Stomach smooth muscle (tissue), 2 donors: ENCODE data around the gene IFI27L2.
A peak's percentile ranks its signal among the peaks of the same experiment; 100 is the strongest.

Experiments used
- H3K27ac ChIP-seq: one replicate; pipeline ENCODE4 v1.7.0; 2013; ENCODE audit warnings: mild to moderate bottlenecking, low read length, inconsistent platforms
- H3K27me3 ChIP-seq, 2 donors: one replicate each; pipeline ENCODE4 v1.7.0; 2013; ENCODE audit warnings: low read length in 2 of 2; ENCODE audit not compliant: insufficient read depth in 2 of 2, control insufficient read depth in 1 of 2
- H3K36me3 ChIP-seq, 2 donors: one replicate each; pipeline ENCODE4 v1.7.0; 2013; ENCODE audit warnings: low read length in 2 of 2; ENCODE audit not compliant: control insufficient read depth in 2 of 2, insufficient read depth in 2 of 2
- H3K4me1 ChIP-seq: one replicate; pipeline ENCODE4 v1.7.0; 2013; ENCODE audit warnings: low read length; ENCODE audit not compliant: control insufficient read depth, insufficient read depth
- H3K4me3 ChIP-seq, 2 donors: one replicate each; pipeline ENCODE4 v1.7.0; 2013; ENCODE audit warnings: low read length in 2 of 2
- H3K9ac ChIP-seq, 2 donors: one replicate each; pipeline ENCODE4 v1.7.0; 2013; ENCODE audit warnings: low read length in 2 of 2, mild to moderate bottlenecking in 1 of 2
- H3K9me3 ChIP-seq, 2 donors: one replicate each; pipeline ENCODE4 v1.7.0; 2013; ENCODE audit warnings: low read length in 2 of 2; ENCODE audit not compliant: control insufficient read depth in 2 of 2
- donor health status: healthy.
- donor health status: Pancreatic carcinoma.

The IFI27L2 gene

GRCh38 chr14:94129111-94129757 is at the start of gene IFI27L2:
Gene IFI27L2, minus strand, starts transcription at chr14:94129604. Its CDS starts 40 bp downstream, at chr14:94129564.
- Histone ChIP-seq H3K4me1 (peaks cover 13% of the 10 kb centered on the region), H3K9ac (peak within 1 kb of the TSS; percentile 68 to 72), H3K27me3 (no peaks in the 10 kb centered on the region), H3K4me3 (peak within 1 kb of the TSS; percentile 81 to 85), H3K36me3 (peaks cover 0 to 4% of the 10 kb centered on the region in 2 donors), H3K27ac (peak within 1 kb of the TSS; percentile 69), H3K9me3 (no peaks in the 10 kb centered on the region)

DNA sequence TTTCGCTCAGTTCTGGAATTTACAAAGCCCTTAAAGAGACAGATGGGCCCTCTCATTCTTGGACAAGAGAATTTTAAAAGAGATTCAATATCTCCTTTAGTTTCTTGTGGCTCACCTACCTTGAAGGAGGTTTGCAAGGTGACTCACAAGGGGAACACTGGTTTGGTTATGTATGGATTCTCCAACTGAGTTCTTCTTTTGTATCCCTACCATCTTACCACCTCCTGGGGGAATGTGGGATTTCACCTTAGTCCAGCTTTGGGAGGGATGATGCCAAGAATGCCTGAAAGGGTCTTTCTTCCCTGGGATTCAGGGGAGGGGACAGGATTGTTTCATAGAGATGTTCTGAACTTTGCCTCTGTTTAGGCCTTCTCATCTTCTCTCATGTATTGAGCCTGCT is 48.4 kb upstream of the IFI27L2 start:
- no peaks in the 10 kb centered on the region for H3K36me3 ChIP-seq
- H3K9ac ChIP-seq: no peak overlapping the region
- no peak overlapping the region for H3K4me3 ChIP-seq
- no peaks in the 10 kb centered on the region for H3K9me3 ChIP-seq
- peaks cover 18 to 51% of the 10 kb centered on the region in 2 donors for H3K27me3 ChIP-seq
- peaks cover 14% of the 10 kb centered on the region for H3K4me1 ChIP-seq
- H3K27ac ChIP-seq: no peak overlapping the region

GRCh38 chr14:94176808-94177207 is 47.4 kb upstream of the IFI27L2 start:
- H3K4me1 ChIP-seq: peaks cover 14% of the 10 kb centered on the region
- no peak overlapping the region for H3K27ac ChIP-seq
- no peak overlapping the region for H3K9ac ChIP-seq
- H3K4me3 ChIP-seq: no peak overlapping the region
- peaks cover 18 to 59% of the 10 kb centered on the region in 2 donors for H3K27me3 ChIP-seq
- H3K9me3 ChIP-seq: no peaks in the 10 kb centered on the region
- no peaks in the 10 kb centered on the region for H3K36me3 ChIP-seq

DNA sequence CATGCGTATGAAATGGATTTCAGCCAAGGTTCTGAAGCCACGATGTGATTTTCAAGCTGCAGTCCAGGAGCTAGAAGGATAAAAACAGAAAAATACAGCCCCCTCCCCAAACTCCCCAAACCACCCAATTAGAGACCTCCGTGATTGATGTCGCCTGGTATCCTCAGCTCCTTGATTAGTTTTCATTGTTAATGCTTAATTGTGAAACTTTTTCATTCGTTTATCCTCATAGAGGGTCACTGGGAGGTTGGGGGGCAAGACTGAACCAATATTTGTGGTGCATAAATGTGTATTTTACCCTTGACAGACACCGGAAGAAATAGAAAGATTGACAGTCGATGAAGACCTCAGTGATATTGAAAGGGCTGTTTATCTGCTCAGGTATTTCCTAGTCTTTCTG is 46.3 kb upstream of the IFI27L2 start:
- Histone ChIP-seq H3K9me3 (no peaks in the 10 kb centered on the region), H3K4me3 (no peak overlapping the region), H3K27me3 (peaks cover 20 to 61% of the 10 kb centered on the region in 2 donors), H3K9ac (no peak overlapping the region), H3K36me3 (no peaks in the 10 kb centered on the region), H3K27ac (no peak overlapping the region), H3K4me1 (peaks cover 14% of the 10 kb centered on the region)

DNA sequence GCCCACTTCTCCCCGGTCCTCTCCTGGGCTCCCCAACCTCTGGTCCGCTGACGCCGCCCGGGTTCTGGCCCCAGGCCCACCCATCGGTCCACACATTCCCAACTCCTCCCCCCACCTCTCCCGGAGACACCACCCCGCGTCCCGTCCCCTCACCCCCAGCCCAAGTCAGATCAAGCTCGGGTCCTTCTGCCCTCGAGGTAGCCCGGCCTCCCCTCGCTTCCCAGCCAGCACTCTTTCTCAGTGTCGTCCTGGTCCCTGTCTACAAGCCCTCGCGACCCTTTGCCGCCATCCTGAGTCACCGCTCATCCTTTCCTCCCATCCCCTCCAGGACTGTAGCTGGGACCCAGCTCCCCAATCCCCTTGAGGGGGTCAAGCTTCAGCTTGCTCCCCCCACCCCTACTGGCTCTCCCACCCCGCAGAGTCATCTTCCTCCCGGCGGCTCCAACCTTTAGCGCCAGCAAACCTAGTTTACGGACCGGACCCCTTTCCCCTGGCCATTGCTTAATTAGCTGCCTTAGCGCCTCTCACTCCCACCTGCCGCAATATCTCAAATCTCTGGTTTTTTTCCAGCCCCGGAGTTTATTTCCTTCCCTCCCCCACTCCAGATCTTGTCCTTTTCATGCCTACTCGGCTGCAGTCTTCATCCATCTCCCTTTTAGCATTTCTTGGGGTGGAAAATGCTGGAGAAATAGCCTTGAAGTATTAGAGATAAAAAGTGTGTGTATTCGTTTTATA is 45.8 kb upstream of the IFI27L2 start:
- H3K36me3 ChIP-seq: no peaks in the 10 kb centered on the region
- H3K4me1 ChIP-seq: peaks cover 14% of the 10 kb centered on the region
- no peaks in the 10 kb centered on the region for H3K9me3 ChIP-seq
- H3K9ac ChIP-seq: no peak overlapping the region
- H3K27ac ChIP-seq: no peak overlapping the region
- H3K27me3 ChIP-seq: peaks cover 20 to 61% of the 10 kb centered on the region in 2 donors
- peak overlapping the region in 1 of 2 donors; percentile 40 for H3K4me3 ChIP-seq

GRCh38 chr14:94174604-94175010 is 45.2 kb upstream of the IFI27L2 start:
- peaks cover 14% of the 10 kb centered on the region for H3K4me1 ChIP-seq
- no peaks in the 10 kb centered on the region for H3K36me3 ChIP-seq
- peaks cover 20 to 60% of the 10 kb centered on the region in 2 donors for H3K27me3 ChIP-seq
- no peak overlapping the region for H3K27ac ChIP-seq
- H3K9me3 ChIP-seq: no peaks in the 10 kb centered on the region
- no peak overlapping the region for H3K9ac ChIP-seq
- peak overlapping the region; percentile 13 to 67 for H3K4me3 ChIP-seq

- H3K27me3 ChIP-seq: peaks cover 18 to 58% of the 10 kb centered on the region in 2 donors
- peak within 1 kb of the TSS; percentile 58 to 68 for H3K4me3 ChIP-seq
- peaks cover 14% of the 10 kb centered on the region for H3K4me1 ChIP-seq
- H3K27ac ChIP-seq: no peak within 1 kb of the TSS
- peak within 1 kb of the TSS in 1 of 2 donors; percentile 32 for H3K9ac ChIP-seq
- H3K9me3 ChIP-seq: no peaks in the 10 kb centered on the region
- no peaks in the 10 kb centered on the region for H3K36me3 ChIP-seq
Measured at GRCh38 chr14:94173885-94174603, 44.6 kb upstream of the IFI27L2 start, which contains the start of gene PPP4R4. Gene PPP4R4, plus strand, starts transcription at chr14:94174322. Its CDS starts 144 bp downstream, at chr14:94174466.

GRCh38 chr14:94173471-94173884 is 44.1 kb upstream of the IFI27L2 start:
- Histone ChIP-seq H3K9me3 (no peaks in the 10 kb centered on the region), H3K36me3 (no peaks in the 10 kb centered on the region), H3K27me3 (peaks cover 17 to 55% of the 10 kb centered on the region in 2 donors), H3K4me3 (peak overlapping the region; percentile 58 to 68), H3K4me1 (peaks cover 14% of the 10 kb centered on the region), H3K27ac (no peak overlapping the region), H3K9ac (peak overlapping the region in 1 of 2 donors; percentile 32)

GRCh38 chr14:94172545-94172944 is 43.1 kb upstream of the IFI27L2 start:
- H3K27ac ChIP-seq: no peak overlapping the region
- no peaks in the 10 kb centered on the region for H3K9me3 ChIP-seq
- H3K4me3 ChIP-seq: no peak overlapping the region
- peaks cover 14% of the 10 kb centered on the region for H3K4me1 ChIP-seq
- H3K36me3 ChIP-seq: no peaks in the 10 kb centered on the region
- no peak overlapping the region for H3K9ac ChIP-seq
- peaks cover 17 to 50% of the 10 kb centered on the region in 2 donors for H3K27me3 ChIP-seq

DNA sequence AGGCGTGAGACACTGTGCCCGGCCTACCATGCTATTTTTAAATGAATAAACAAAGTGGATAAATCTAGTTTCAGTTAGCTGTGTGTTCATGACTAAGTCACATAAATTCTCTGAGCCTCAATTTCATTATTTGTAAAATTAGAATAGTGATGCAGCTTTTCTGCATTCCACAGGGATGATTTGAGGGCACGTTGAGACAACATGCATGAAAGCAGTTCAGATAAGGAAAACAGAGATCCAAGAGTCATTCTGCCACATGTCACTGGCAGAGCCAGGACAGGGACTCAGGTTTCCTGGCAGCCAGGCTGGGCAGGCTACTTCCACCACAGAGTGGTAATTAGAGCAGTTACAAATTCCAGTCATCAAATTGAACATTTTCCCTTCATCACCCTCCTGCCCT is 41.8 kb upstream of the IFI27L2 start:
- no peaks in the 10 kb centered on the region for H3K9me3 ChIP-seq
- peaks cover 21 to 37% of the 10 kb centered on the region in 2 donors for H3K27me3 ChIP-seq
- H3K27ac ChIP-seq: no peak overlapping the region
- H3K4me3 ChIP-seq: no peak overlapping the region
- peaks cover 14% of the 10 kb centered on the region for H3K4me1 ChIP-seq
- no peaks in the 10 kb centered on the region for H3K36me3 ChIP-seq
- H3K9ac ChIP-seq: no peak overlapping the region
